PFSK-1 (cell line): ENCODE results near the gene KLF11.

Source experiments
- POLR2AphosphoS5 ChIP-seq: IDR thresholded peaks from 2 replicates; pipeline ENCODE4 v1.6.1; 2012; ENCODE audit warnings: low read depth, mild to moderate bottlenecking, control low read depth, low read length, moderate library complexity
- TF ChIP-seq, protein P1 (sequence below), 2 experiments: IDR thresholded peaks; 2 replicates each; pipeline versions ENCODE4 v1.6.1 to v1.8.0; 2011 to 2012; ENCODE audit warnings: low read depth in 2 of 2, low read length in 2 of 2, control low read depth in 1 of 2, inconsistent platforms in 1 of 2, mild to moderate bottlenecking in 1 of 2, moderate library complexity in 1 of 2; ENCODE audit not compliant: insufficient read depth in 1 of 2

DNA sequence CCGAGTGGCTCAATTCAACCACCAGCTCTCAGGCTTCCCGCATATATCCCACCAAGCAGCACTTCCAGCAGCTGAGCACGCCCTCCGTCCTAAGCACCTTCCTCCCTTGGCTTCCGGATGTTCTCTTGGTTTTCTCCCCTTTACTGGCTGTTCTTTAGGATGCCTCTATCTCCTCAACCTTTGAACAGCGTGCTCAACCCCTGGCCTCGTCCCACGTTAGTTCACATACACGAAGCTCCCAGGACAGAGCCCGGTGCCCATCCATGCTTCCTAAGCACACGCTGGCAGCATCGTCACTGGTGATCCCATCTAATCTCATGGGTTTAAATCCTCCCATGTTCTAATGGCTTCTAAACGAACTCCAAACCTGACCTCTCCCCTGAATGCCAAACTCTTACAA, 33.2 kb downstream of the KLF11 start:
- TF ChIP-seq POLR2AphosphoS5 = no peak
- TF ChIP-seq, protein P1, sequence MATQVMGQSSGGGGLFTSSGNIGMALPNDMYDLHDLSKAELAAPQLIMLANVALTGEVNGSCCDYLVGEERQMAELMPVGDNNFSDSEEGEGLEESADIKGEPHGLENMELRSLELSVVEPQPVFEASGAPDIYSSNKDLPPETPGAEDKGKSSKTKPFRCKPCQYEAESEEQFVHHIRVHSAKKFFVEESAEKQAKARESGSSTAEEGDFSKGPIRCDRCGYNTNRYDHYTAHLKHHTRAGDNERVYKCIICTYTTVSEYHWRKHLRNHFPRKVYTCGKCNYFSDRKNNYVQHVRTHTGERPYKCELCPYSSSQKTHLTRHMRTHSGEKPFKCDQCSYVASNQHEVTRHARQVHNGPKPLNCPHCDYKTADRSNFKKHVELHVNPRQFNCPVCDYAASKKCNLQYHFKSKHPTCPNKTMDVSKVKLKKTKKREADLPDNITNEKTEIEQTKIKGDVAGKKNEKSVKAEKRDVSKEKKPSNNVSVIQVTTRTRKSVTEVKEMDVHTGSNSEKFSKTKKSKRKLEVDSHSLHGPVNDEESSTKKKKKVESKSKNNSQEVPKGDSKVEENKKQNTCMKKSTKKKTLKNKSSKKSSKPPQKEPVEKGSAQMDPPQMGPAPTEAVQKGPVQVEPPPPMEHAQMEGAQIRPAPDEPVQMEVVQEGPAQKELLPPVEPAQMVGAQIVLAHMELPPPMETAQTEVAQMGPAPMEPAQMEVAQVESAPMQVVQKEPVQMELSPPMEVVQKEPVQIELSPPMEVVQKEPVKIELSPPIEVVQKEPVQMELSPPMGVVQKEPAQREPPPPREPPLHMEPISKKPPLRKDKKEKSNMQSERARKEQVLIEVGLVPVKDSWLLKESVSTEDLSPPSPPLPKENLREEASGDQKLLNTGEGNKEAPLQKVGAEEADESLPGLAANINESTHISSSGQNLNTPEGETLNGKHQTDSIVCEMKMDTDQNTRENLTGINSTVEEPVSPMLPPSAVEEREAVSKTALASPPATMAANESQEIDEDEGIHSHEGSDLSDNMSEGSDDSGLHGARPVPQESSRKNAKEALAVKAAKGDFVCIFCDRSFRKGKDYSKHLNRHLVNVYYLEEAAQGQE (IDR thresholded peaks at IDR 0.05; ENCODE audit: insufficient read depth in 1 of 2, low read depth in 2 of 2, low read length in 2 of 2) = no peak
